Esophagus squamous epithelium (tissue), 5 donors: Measurements from ENCODE around the gene PCDHGB2. TPM values are rescaled to one million over a fixed set of nuclear protein-coding genes. Genes with fewer than 3 reads are reported as not detected.
"Not testable (repeated sequence)": the region's sequence is repeated elsewhere in the genome, so short reads cannot be mapped to it uniquely, and the experiment has no call there.

ENCODE experiments used
- DNase-seq: peaks from one replicate; lab custom pipeline; 2025; lab: John Stamatoyannopoulos, UW
- H3K27ac ChIP-seq, 4 donors: fragments of 200-600 bp; sonication (generic); one replicate each; pipeline ENCODE4 v1.5.1; 2016 to 2019; ENCODE audit warnings: mild to moderate bottlenecking in 1 of 4
- H3K27me3 ChIP-seq, 4 donors: fragments of 200-600 bp; sonication (generic); 1 replicate in 3 of 4; 2 replicates in 1 of 4; pipeline versions ENCODE4 v1.5.1 to v1.6.0; 2017 to 2021; ENCODE audit warnings: antibody characterized with exemption in 1 of 4
- H3K36me3 ChIP-seq, 3 donors: fragments of 200-600 bp; sonication (generic); one replicate each; pipeline ENCODE4 v1.5.1; 2016 to 2019
- H3K4me1 ChIP-seq, 3 donors: fragments of 200-600 bp; sonication (generic); one replicate each; pipeline ENCODE4 v1.5.1; 2017 to 2019
- H3K4me3 ChIP-seq, 4 donors: fragments of 200-600 bp; sonication (generic); 1 replicate in 3 of 4; 2 replicates in 1 of 4; pipeline ENCODE4 v1.5.1; 2016 to 2019; ENCODE audit warnings: mild to moderate bottlenecking in 2 of 4, moderate library complexity in 1 of 4
- H3K9me3 ChIP-seq, 3 donors: fragments of 200-600 bp; sonication (generic); one replicate each; pipeline ENCODE4 v1.5.1; 2016 to 2019
- CTCF ChIP-seq, 6 experiments: fragments of 450-650 bp in 4 of 6; fragments of 200-600 bp in 2 of 6; sonication (generic) in 2 of 6; IDR thresholded peaks; one replicate each; pipeline ENCODE4 v1.5.1; 2016 to 2019; ENCODE audit warnings: antibody characterized with exemption in 6 of 6, mild to moderate bottlenecking in 4 of 6, moderate library complexity in 4 of 6
- POLR2A ChIP-seq, 4 donors: fragments of 450-650 bp; IDR thresholded peaks; one replicate each; pipeline ENCODE4 v1.6.1; 2017; ENCODE audit warnings: antibody characterized with exemption in 4 of 4, mild to moderate bottlenecking in 4 of 4, moderate library complexity in 3 of 4
- WGBS, 2 donors: methylation state at CpG; one replicate each; pipeline ENCODE4 v1.1.5; 2018; 5-methylcytosine and 5-hydroxymethylcytosine counted together
- intact Hi-C: fragments of 100-400 bp; cut with DNase I; formaldehyde crosslinking; loops from one replicate; pipeline ENCODE4 v1.15.0; 2022
- total RNA-seq, 4 donors: library from RNA; depleted of rRNA; stranded (reverse); fragments of >200 nt; gene quantifications; one replicate each; pipeline ENCODE4 v1.1.0, GENCODE V29; 2016
- donor health status: DM: yes; HTN: yes; CAD: no.

The PCDHGB2 gene
- total RNA-seq, 4 donors from 2014 or later: 0.09 to 2.9 (median 1.8) TPM

GRCh38 chr5:141388661-141389060, 28.9 kb downstream of the PCDHGB2 start:
- H3K9me3 ChIP-seq: peaks cover 20 to 96% (median 92%) of the 10 kb centered on the region in 3 donors
- 47 to 60% methylated on average over 7 to 10 of the region's 10 CpGs for WGBS, 2 donors
- H3K4me3 ChIP-seq: no peak overlapping the region

DNA sequence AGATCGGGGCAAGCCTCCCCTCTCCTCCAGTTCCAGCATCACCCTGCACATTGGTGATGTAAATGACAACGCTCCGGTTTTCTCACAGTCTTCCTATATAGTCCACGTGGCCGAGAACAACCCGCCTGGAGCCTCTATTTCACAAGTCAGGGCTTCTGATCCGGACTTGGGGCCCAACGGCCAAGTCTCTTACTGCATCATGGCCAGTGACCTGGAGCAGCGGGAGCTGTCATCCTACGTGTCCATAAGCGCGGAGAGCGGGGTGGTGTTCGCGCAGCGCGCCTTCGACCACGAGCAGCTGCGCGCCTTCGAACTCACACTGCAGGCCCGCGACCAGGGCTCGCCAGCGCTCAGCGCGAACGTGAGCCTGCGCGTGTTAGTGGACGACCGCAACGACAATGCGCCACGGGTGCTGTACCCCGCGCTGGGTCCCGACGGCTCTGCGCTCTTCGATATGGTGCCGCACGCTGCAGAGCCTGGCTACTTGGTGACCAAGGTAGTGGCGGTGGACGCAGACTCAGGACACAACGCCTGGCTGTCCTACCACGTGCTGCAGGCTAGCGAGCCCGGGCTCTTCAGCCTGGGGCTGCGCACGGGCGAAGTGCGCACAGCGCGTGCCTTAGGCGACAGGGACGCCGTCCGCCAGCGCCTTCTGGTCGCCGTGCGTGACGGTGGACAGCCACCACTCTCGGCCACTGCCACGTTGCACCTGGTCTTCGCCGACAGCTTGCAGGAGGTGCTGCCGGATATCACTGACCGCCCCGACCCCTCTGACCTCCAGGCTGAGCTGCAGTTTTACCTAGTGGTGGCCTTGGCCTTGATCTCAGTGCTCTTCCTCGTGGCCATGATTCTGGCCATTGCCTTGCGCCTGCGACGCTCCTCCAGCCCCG, 29.6 kb downstream of the PCDHGB2 start:
- Histone ChIP-seq H3K27ac (no peak overlapping the region), H3K36me3 (peaks cover 0 to 7% (median 0%) of the 10 kb centered on the region in 3 donors), H3K27me3 (peaks cover 0 to 25% (median 0%) of the 10 kb centered on the region in 4 donors), H3K4me1 (no peaks in the 10 kb centered on the region), H3K4me3 (no peak overlapping the region), H3K9me3 (peaks cover 21 to 96% (median 92%) of the 10 kb centered on the region in 3 donors)
- no peak for DNase-seq
- TF ChIP-seq CTCF (IDR thresholded peaks at IDR 0.05) (no peak), POLR2A (IDR thresholded peaks at IDR 0.05) (no peak)
- 48 to 58% methylated on average over 25 to 42 of the region's 77 CpGs for WGBS, 2 donors
- intact Hi-C loops: no loop called here

More at GRCh38 chr5:141388661-141389060, 28.9 kb downstream of the PCDHGB2 start:
- intact Hi-C loops: no loop called here
- H3K27me3 ChIP-seq: peaks cover 0 to 19% (median 0%) of the 10 kb centered on the region in 4 donors
- H3K27ac ChIP-seq: no peak overlapping the region
- H3K36me3 ChIP-seq: peaks cover 0 to 7% (median 0%) of the 10 kb centered on the region in 3 donors
- TF ChIP-seq POLR2A (IDR thresholded peaks at IDR 0.05) (no peak), CTCF (IDR thresholded peaks at IDR 0.05) (no peak)
- no peak for DNase-seq
- no peaks in the 10 kb centered on the region for H3K4me1 ChIP-seq

DNA sequence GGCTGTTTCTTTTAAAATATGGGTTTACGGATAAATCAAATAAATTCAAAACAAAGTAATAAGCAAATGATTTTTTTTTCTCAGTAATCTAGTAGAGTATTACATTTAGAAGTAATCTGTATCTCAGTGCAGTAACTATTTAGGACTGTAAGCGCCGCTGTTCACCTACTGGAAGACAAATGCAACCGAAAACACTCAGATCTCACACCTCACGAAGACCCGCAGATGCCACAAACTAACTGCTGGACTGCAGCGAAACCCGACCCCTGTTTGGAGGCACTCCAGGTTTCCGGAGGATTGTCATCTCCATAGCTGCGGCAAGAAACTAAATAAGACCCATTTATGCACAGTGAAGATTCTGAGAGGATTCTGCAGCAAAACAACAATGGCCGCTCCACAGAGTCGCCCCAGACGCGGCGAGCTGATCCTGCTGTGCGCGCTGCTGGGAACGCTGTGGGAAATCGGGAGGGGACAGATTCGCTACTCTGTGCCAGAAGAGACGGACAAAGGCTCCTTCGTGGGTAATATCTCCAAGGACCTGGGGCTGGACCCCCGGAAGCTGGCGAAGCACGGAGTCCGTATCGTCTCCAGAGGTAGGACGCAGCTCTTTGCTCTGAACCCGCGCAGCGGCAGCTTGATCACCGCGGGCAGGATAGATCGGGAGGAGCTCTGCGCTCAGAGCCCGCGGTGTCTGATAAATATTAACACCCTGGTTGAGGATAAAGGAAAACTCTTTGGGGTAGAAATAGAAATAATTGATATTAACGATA, 32.8 kb downstream of the PCDHGB2 start, which contains the start of gene PCDHGA8:
Gene PCDHGA8 (plus strand): TSS at position 205 of the 770 bp plus-strand sequence. CDS start 181 bp downstream, at position 386.
- peaks cover 0 to 33% (median 0%) of the 10 kb centered on the region in 4 donors for H3K27me3 ChIP-seq
- peaks cover 21 to 96% (median 87%) of the 10 kb centered on the region in 3 donors for H3K9me3 ChIP-seq
- no peaks in the 10 kb centered on the region for H3K4me1 ChIP-seq
- intact Hi-C loops: no loop called here
- peak within 1 kb of the TSS in 1 of 4 donors; percentile 13 for H3K4me3 ChIP-seq
- no peak within 1 kb of the TSS for H3K27ac ChIP-seq
- WGBS, 2 donors: 21 to 57% methylated on average over 19 to 36 of the region's 38 CpGs
- no peak for TF ChIP-seq POLR2A (IDR thresholded peaks at IDR 0.05)
- no peak for TF ChIP-seq CTCF (IDR thresholded peaks at IDR 0.05)
- no peak for DNase-seq
- peaks cover 0 to 7% (median 0%) of the 10 kb centered on the region in 3 donors for H3K36me3 ChIP-seq

- H3K4me1 ChIP-seq: no peaks in the 10 kb centered on the region
- 54 to 58% methylated on average over 12 to 19 of the region's 21 CpGs for WGBS, 2 donors
- peaks cover 0 to 32% (median 0%) of the 10 kb centered on the region in 4 donors for H3K27me3 ChIP-seq
- intact Hi-C loops: no loop called here
- no peak overlapping the region for H3K4me3 ChIP-seq
- TF ChIP-seq CTCF (IDR thresholded peaks at IDR 0.05) (no peak), POLR2A (IDR thresholded peaks at IDR 0.05) (no peak)
- no peak for DNase-seq
- peaks cover 20 to 96% (median 88%) of the 10 kb centered on the region in 3 donors for H3K9me3 ChIP-seq
- H3K27ac ChIP-seq: no peak overlapping the region
- H3K36me3 ChIP-seq: peaks cover 0 to 7% (median 0%) of the 10 kb centered on the region in 3 donors
These were observed 33.5 kb downstream of the PCDHGB2 start for GRCh38 chr5:141393267-141393666.

- H3K36me3 ChIP-seq, H3K4me1 ChIP-seq, DNase-seq, H3K4me3 ChIP-seq, intact Hi-C loops, H3K27ac ChIP-seq: not testable (repeated sequence)
- H3K9me3 ChIP-seq: peaks cover 21 to 96% (median 87%) of the 10 kb centered on the region in 3 donors
- peaks cover 0 to 40% (median 0%) of the 10 kb centered on the region in 4 donors for H3K27me3 ChIP-seq
- WGBS, 2 donors: 41 to 50% methylated on average over 13 to 22 of the region's 53 CpGs
These were observed 34.8 kb downstream of the PCDHGB2 start for GRCh38 chr5:141394401-141395187.
